DND-41 (cell line): Measurements from ENCODE around the gene AKNA.

ENCODE experiments used
- ATAC-seq: fragments of 200-7000 bp; cut with Tn5 transposase; 3 replicates; pipeline ENCODE4 v1.9.1; 2021; ENCODE audit warnings: low read depth; ENCODE audit not compliant: insufficient read depth
- DNase-seq: peaks from one replicate; pipeline ENCODE4 v3.0.0-alpha.2; 2020
- H2AFZ ChIP-seq: 2 replicates; pipeline ENCODE4 v1.6.0; 2012; ENCODE audit warnings: low read depth, low read length
- H3K27ac ChIP-seq: 2 replicates; pipeline ENCODE4 v1.5.1; 2012; ENCODE audit warnings: low read length, inconsistent platforms
- H3K27me3 ChIP-seq: fragments of 200-600 bp; sonication (generic); 2 replicates; pipeline ENCODE4 v1.6.0; 2012; ENCODE audit warnings: low read length, mild to moderate bottlenecking, inconsistent platforms; ENCODE audit not compliant: insufficient read depth, poor library complexity
- H3K36me3 ChIP-seq: 2 replicates; pipeline ENCODE4 v1.5.1; 2012; ENCODE audit warnings: low read length, inconsistent platforms; ENCODE audit not compliant: insufficient read depth
- H3K4me1 ChIP-seq: 2 replicates; pipeline ENCODE4 v1.5.1; 2012; ENCODE audit warnings: mild to moderate bottlenecking, low read length; ENCODE audit not compliant: insufficient read depth
- H3K4me2 ChIP-seq: 2 replicates; pipeline ENCODE4 v1.6.0; 2012; ENCODE audit warnings: mild to moderate bottlenecking, moderate library complexity, low read length, inconsistent platforms; ENCODE audit not compliant: insufficient read depth
- H3K4me3 ChIP-seq, 2 experiments: fragments of 200-600 bp in 1 of 2; shearing (Covaris generic) in 1 of 2; 2 replicates each; pipeline ENCODE4 v1.5.1; 2012 to 2016; ENCODE audit warnings: inconsistent platforms in 2 of 2, low read length in 2 of 2, mild to moderate bottlenecking in 2 of 2, low read depth in 1 of 2, moderate library complexity in 1 of 2
- H3K79me2 ChIP-seq: 2 replicates; pipeline ENCODE4 v1.6.0; 2012; ENCODE audit warnings: low read length, inconsistent platforms; ENCODE audit not compliant: insufficient read depth
- H3K9ac ChIP-seq: 2 replicates; pipeline ENCODE4 v1.6.0; 2012; ENCODE audit warnings: low read depth, mild to moderate bottlenecking, inconsistent platforms, low read length, moderate library complexity
- H3K9me3 ChIP-seq: 2 replicates; pipeline ENCODE4 v1.5.1; 2012; ENCODE audit warnings: low read length, moderate library complexity, mild to moderate bottlenecking, inconsistent platforms; ENCODE audit not compliant: insufficient read depth, severe bottlenecking
- H4K20me1 ChIP-seq: 2 replicates; pipeline ENCODE4 v1.6.0; 2012; ENCODE audit warnings: low read length; ENCODE audit not compliant: insufficient read depth
- EZH2 ChIP-seq: IDR thresholded peaks from 3 replicates; pipeline ENCODE4 v1.6.1; 2012; ENCODE audit warnings: borderline replicate concordance, low read depth, mild to moderate bottlenecking, moderate library complexity, low read length, inconsistent platforms; ENCODE audit not compliant: severe bottlenecking
- TF ChIP-seq, protein P1 (sequence below): IDR thresholded peaks from 2 replicates; pipeline ENCODE4 v1.5.1; 2012; ENCODE audit warnings: borderline replicate concordance, low read length, moderate library complexity, mild to moderate bottlenecking; ENCODE audit not compliant: poor library complexity, severe bottlenecking; ENCODE audit errors: extremely low read depth

Gene AKNA

DNA sequence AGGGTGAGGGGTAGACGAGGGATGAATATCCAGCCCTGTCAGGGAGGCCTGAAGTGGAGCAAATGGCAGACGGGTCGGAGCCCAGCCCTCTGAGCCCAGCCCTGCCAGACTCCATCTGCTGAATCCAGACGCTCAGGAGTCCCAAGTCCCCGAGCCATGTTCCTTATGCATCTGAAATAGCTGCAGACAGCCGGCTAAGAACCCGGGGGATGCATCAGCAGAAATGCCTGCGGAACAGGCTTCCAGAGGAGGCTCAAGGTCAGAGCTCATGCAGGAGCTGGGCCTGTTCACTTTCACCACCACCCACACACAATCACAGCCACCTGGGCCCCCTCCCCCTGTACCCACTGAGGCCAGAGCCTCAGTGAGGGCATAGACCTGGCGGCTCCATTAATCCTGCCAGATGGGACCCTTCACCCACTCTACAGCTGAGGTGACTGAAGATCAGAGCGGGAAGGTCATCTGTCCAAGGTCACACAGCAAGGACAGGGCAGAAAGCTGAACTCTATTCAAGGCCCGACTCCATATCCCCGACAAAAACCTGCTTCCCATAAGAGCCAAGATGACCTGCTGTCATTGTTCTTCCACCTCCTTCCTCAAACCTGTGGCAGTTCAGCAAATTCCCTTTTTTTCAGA is 24.4 kb upstream of the AKNA start:
- no peaks in the 10 kb centered on the region for H4K20me1 ChIP-seq
- TF ChIP-seq, protein P1, sequence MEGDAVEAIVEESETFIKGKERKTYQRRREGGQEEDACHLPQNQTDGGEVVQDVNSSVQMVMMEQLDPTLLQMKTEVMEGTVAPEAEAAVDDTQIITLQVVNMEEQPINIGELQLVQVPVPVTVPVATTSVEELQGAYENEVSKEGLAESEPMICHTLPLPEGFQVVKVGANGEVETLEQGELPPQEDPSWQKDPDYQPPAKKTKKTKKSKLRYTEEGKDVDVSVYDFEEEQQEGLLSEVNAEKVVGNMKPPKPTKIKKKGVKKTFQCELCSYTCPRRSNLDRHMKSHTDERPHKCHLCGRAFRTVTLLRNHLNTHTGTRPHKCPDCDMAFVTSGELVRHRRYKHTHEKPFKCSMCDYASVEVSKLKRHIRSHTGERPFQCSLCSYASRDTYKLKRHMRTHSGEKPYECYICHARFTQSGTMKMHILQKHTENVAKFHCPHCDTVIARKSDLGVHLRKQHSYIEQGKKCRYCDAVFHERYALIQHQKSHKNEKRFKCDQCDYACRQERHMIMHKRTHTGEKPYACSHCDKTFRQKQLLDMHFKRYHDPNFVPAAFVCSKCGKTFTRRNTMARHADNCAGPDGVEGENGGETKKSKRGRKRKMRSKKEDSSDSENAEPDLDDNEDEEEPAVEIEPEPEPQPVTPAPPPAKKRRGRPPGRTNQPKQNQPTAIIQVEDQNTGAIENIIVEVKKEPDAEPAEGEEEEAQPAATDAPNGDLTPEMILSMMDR, result no peak
- TF ChIP-seq EZH2, result no peak
- DNase-seq (no peak), ATAC-seq (no peak)
- no peak overlapping the region for H3K9ac ChIP-seq
- H3K36me3 ChIP-seq, result no peaks in the 10 kb centered on the region
- H3K79me2 ChIP-seq, result no peaks in the 10 kb centered on the region
- no peak overlapping the region for H3K27ac ChIP-seq
- H3K4me1 ChIP-seq, result no peaks in the 10 kb centered on the region
- H3K27me3 ChIP-seq, result no peaks in the 10 kb centered on the region
- H3K4me2 ChIP-seq, result no peak overlapping the region
- no peaks in the 10 kb centered on the region for H3K9me3 ChIP-seq
- no peak overlapping the region; the same call in 1 of the 2 replicates for H2AFZ ChIP-seq
- no peak overlapping the region for H3K4me3 ChIP-seq

DNA sequence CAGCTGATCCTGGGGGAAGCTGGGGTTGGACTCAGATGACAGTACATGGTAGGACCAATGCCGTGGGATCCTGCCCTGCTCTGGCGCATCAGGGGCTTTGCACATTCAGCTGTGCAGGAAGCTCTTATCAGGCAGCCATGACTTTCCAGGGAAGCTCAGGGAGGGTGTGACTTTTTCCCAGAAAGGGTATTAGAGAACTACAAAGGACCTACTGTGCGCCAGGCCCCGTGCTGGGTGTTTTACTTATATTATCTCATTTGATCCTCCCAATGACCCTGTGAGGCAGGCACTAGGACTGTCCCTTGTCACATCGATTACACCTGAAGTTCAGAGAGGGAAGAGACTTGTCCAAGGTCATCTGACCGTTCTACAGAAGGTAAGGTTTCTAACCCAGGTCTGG is 23.7 kb upstream of the AKNA start:
- DNase-seq (no peak), ATAC-seq (no peak)
- Histone ChIP-seq H3K9me3 (no peaks in the 10 kb centered on the region), H4K20me1 (no peaks in the 10 kb centered on the region), H3K27me3 (no peaks in the 10 kb centered on the region), H3K79me2 (no peaks in the 10 kb centered on the region), H3K27ac (no peak overlapping the region), H3K4me1 (no peaks in the 10 kb centered on the region), H3K4me3 (no peak overlapping the region), H3K9ac (no peak overlapping the region), H3K36me3 (no peaks in the 10 kb centered on the region), H2AFZ (no peak overlapping the region), H3K4me2 (no peak overlapping the region)
- TF ChIP-seq EZH2, result no peak
- TF ChIP-seq, protein P1, result no peak

DNA sequence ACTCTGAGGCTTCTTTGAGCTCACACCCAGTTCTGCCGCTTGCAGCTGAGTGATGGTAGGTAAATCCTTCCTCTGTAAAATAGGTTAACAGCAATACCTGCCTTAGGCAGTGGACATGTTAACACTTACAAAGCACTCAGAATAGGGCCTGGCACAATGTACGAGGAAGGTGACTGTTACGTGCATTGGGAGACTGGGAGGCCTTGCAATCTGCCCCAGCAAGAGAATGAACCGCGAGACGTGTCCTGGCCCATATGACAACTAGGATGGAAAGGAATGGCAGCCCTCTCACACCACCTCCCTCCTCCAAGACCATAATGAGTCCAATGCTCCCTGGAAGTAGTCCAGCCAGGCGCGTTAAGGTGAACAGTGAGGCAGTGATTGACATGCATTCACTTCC is 23.1 kb upstream of the AKNA start:
- ATAC-seq (no peak), DNase-seq (no peak)
- no peaks in the 10 kb centered on the region for H3K79me2 ChIP-seq
- no peaks in the 10 kb centered on the region for H3K9me3 ChIP-seq
- no peak overlapping the region for H3K9ac ChIP-seq
- H3K4me2 ChIP-seq, result no peak overlapping the region
- H3K27me3 ChIP-seq, result no peaks in the 10 kb centered on the region
- H4K20me1 ChIP-seq, result no peaks in the 10 kb centered on the region
- H3K4me3 ChIP-seq, result no peak overlapping the region
- H2AFZ ChIP-seq, result no peak overlapping the region
- no peak overlapping the region for H3K27ac ChIP-seq
- no peak for TF ChIP-seq EZH2
- TF ChIP-seq, protein P1, result no peak
- no peaks in the 10 kb centered on the region for H3K36me3 ChIP-seq
- peaks cover under 1% of the 10 kb centered on the region; the same call in 1 of the 2 replicates for H3K4me1 ChIP-seq

DNA sequence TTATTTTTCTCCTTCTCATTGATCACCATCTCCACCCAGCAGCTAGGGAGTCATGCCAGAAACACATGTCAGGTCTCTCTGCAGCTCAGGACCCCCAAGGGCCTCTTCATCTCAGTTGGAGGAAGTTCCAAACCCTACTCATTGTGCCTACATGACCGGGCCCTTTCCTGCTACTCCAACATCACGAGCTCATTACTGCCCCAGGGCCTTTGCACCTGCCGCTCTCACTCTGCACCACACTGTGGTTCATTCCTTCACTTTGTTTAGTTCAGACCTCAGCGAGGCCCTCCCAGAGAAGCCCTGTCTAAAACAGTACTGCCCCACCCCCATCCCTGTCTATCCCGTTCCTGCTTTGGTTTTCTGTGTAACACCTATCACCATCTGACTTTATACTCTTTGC is 22.1 kb upstream of the AKNA start:
- no peaks in the 10 kb centered on the region for H3K9me3 ChIP-seq
- TF ChIP-seq, protein P1, result no peak
- TF ChIP-seq EZH2, result no peak
- H4K20me1 ChIP-seq, result no peaks in the 10 kb centered on the region
- H3K27me3 ChIP-seq, result no peaks in the 10 kb centered on the region
- no peak overlapping the region for H2AFZ ChIP-seq
- H3K79me2 ChIP-seq, result no peaks in the 10 kb centered on the region
- no peak overlapping the region for H3K4me2 ChIP-seq
- H3K36me3 ChIP-seq, result no peaks in the 10 kb centered on the region
- H3K4me1 ChIP-seq, result peaks cover 7% of the 10 kb centered on the region
- DNase-seq, result no peak
- H3K9ac ChIP-seq, result no peak overlapping the region
- no peak overlapping the region for H3K4me3 ChIP-seq
- ATAC-seq, result no peak
- H3K27ac ChIP-seq, result no peak overlapping the region
